ENCODE results near the gene KIDINS220.

DNA sequence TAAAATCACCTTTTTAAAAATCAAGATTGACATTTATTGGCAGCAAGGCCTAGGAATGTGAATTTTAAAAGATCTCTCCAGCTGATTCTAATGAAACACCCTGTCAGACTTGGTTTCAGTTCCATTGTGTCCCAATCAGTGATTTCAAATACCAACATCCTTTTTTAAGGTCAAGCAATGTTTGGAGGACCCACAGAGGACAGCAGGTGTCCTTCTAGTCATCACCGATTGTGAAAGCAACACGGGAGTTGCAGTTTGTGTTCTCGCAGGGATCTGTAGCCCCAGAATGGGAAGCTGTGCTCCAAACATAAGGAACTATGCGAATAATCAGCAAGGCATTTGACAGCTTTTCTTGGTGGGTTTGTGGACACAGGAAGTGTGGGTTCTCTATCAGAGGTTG, 4.5 kb upstream of the KIDINS220 start:
- TF ChIP-seq, protein P1, sequence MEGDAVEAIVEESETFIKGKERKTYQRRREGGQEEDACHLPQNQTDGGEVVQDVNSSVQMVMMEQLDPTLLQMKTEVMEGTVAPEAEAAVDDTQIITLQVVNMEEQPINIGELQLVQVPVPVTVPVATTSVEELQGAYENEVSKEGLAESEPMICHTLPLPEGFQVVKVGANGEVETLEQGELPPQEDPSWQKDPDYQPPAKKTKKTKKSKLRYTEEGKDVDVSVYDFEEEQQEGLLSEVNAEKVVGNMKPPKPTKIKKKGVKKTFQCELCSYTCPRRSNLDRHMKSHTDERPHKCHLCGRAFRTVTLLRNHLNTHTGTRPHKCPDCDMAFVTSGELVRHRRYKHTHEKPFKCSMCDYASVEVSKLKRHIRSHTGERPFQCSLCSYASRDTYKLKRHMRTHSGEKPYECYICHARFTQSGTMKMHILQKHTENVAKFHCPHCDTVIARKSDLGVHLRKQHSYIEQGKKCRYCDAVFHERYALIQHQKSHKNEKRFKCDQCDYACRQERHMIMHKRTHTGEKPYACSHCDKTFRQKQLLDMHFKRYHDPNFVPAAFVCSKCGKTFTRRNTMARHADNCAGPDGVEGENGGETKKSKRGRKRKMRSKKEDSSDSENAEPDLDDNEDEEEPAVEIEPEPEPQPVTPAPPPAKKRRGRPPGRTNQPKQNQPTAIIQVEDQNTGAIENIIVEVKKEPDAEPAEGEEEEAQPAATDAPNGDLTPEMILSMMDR (conservative IDR thresholded peaks at IDR 0.05 in 1 of 2, IDR thresholded peaks at IDR 0.05 in 1 of 2; ENCODE audit: extremely low read depth in 1 of 2, insufficient read depth in 1 of 2, low read depth in 1 of 2, low read length in 2 of 2) = no peak
- TF ChIP-seq EZH2 (IDR thresholded peaks at IDR 0.05; ENCODE audit: borderline replicate concordance, low read length) = no peak
